HG03139 (cell line): ENCODE data around the gene SLC25A11.
A peak's percentile ranks its signal among the peaks of the same experiment; 100 is the strongest.

Experiments
- ATAC-seq: cut with Tn5 transposase; IDR thresholded peaks from one replicate; pipeline ENCODE4 v1.9.1; 2021; ENCODE audit not compliant: unreplicated experiment

Gene SLC25A11

GRCh38 chr17:4966844-4967538, 27.1 kb upstream of the SLC25A11 start:
- peak; percentile 74 for ATAC-seq

GRCh38 chr17:4965311-4965986, 25.6 kb upstream of the SLC25A11 start:
- ATAC-seq, result no peak

- no peak for ATAC-seq
These were observed 20.6 kb upstream of the SLC25A11 start for GRCh38 chr17:4960279-4960922.

GRCh38 chr17:4959261-4959965, 19.6 kb upstream of the SLC25A11 start:
- no peak for ATAC-seq

GRCh38 chr17:4958102-4958501, 18.3 kb upstream of the SLC25A11 start:
- ATAC-seq, result no peak

GRCh38 chr17:4956493-4957061, 16.7 kb upstream of the SLC25A11 start:
- no peak for ATAC-seq

- ATAC-seq, result no peak
These were observed 15.2 kb upstream of the SLC25A11 start for GRCh38 chr17:4955091-4955490.

GRCh38 chr17:4953451-4953961, 13.7 kb upstream of the SLC25A11 start:
- ATAC-seq, result no peak

GRCh38 chr17:4951486-4951885, 11.6 kb upstream of the SLC25A11 start:
- ATAC-seq, result no peak

GRCh38 chr17:4950746-4951204, 10.9 kb upstream of the SLC25A11 start, which contains the start of gene ENO3:
ENO3 (plus strand) TSS chr17:4951119; CDS start chr17:4951830, 711 bp downstream.
- ATAC-seq, result no peak

- ATAC-seq, result no peak
These were observed 10.4 kb upstream of the SLC25A11 start for GRCh38 chr17:4950075-4950745.

- ATAC-seq, result no peak
These were observed 9.7 kb upstream of the SLC25A11 start for GRCh38 chr17:4949321-4950074.

- ATAC-seq, result no peak
These were observed 9.1 kb upstream of the SLC25A11 start for GRCh38 chr17:4948931-4949320.

- ATAC-seq, result no peak
These were observed 8.5 kb upstream of the SLC25A11 start, which contains the start of gene PFN1 for GRCh38 chr17:4948166-4948930. PFN1 (minus strand) TSS chr17:4948530; CDS start chr17:4948394, 136 bp downstream.

- no peak for ATAC-seq
These were observed 7.7 kb upstream of the SLC25A11 start for GRCh38 chr17:4947411-4948165.

GRCh38 chr17:4947010-4947410, 7.2 kb upstream of the SLC25A11 start:
- ATAC-seq, result no peak

- ATAC-seq, result no peak
These were observed 6.6 kb upstream of the SLC25A11 start for GRCh38 chr17:4946312-4946976.

- ATAC-seq, result no peak
These were observed 6.1 kb upstream of the SLC25A11 start for GRCh38 chr17:4945944-4946280.
